Esophagus squamous epithelium (tissue), 5 donors: ENCODE measurements around the gene SLC12A4. TPM values are rescaled to one million over a fixed set of nuclear protein-coding genes. Genes with fewer than 3 reads are reported as not detected.
A peak's percentile ranks its signal among the peaks of the same experiment; 100 is the strongest.

Experiments
- DNase-seq: peaks from one replicate; lab custom pipeline; 2025; lab: John Stamatoyannopoulos, UW
- H3K27ac ChIP-seq, 4 donors: fragments of 200-600 bp; sonication (generic); one replicate each; pipeline ENCODE4 v1.5.1; 2016 to 2019; ENCODE audit warnings: mild to moderate bottlenecking in 1 of 4
- H3K27me3 ChIP-seq, 4 donors: fragments of 200-600 bp; sonication (generic); 1 replicate in 3 of 4; 2 replicates in 1 of 4; pipeline versions ENCODE4 v1.5.1 to v1.6.0; 2017 to 2021; ENCODE audit warnings: antibody characterized with exemption in 1 of 4
- H3K36me3 ChIP-seq, 3 donors: fragments of 200-600 bp; sonication (generic); one replicate each; pipeline ENCODE4 v1.5.1; 2016 to 2019
- H3K4me1 ChIP-seq, 3 donors: fragments of 200-600 bp; sonication (generic); one replicate each; pipeline ENCODE4 v1.5.1; 2017 to 2019
- H3K4me3 ChIP-seq, 4 donors: fragments of 200-600 bp; sonication (generic); 1 replicate in 3 of 4; 2 replicates in 1 of 4; pipeline ENCODE4 v1.5.1; 2016 to 2019; ENCODE audit warnings: mild to moderate bottlenecking in 2 of 4, moderate library complexity in 1 of 4
- H3K9me3 ChIP-seq, 3 donors: fragments of 200-600 bp; sonication (generic); one replicate each; pipeline ENCODE4 v1.5.1; 2016 to 2019
- POLR2A ChIP-seq, 4 donors: fragments of 450-650 bp; IDR thresholded peaks; one replicate each; pipeline ENCODE4 v1.6.1; 2017; ENCODE audit warnings: antibody characterized with exemption in 4 of 4, mild to moderate bottlenecking in 4 of 4, moderate library complexity in 3 of 4
- WGBS, 2 donors: methylation state at CpG; one replicate each; pipeline ENCODE4 v1.1.5; 2018; 5-methylcytosine and 5-hydroxymethylcytosine counted together
- intact Hi-C: fragments of 100-400 bp; cut with DNase I; formaldehyde crosslinking; loops from one replicate; pipeline ENCODE4 v1.15.0; 2022
- total RNA-seq, 4 donors: library from RNA; depleted of rRNA; stranded (reverse); fragments of >200 nt; gene quantifications; one replicate each; pipeline ENCODE4 v1.1.0, GENCODE V29; 2016
- TF ChIP-seq, protein P1 (sequence below), 6 experiments: fragments of 450-650 bp in 4 of 6; fragments of 200-600 bp in 2 of 6; sonication (generic) in 2 of 6; IDR thresholded peaks; one replicate each; pipeline ENCODE4 v1.5.1; 2016 to 2019; ENCODE audit warnings: antibody characterized with exemption in 6 of 6, mild to moderate bottlenecking in 4 of 6, moderate library complexity in 4 of 6
- donor health status: DM: yes; HTN: yes; CAD: no.

The SLC12A4 gene
- total RNA-seq, 4 donors from 2014 or later = 7.4 to 29.8 (median 18.2) TPM

DNA sequence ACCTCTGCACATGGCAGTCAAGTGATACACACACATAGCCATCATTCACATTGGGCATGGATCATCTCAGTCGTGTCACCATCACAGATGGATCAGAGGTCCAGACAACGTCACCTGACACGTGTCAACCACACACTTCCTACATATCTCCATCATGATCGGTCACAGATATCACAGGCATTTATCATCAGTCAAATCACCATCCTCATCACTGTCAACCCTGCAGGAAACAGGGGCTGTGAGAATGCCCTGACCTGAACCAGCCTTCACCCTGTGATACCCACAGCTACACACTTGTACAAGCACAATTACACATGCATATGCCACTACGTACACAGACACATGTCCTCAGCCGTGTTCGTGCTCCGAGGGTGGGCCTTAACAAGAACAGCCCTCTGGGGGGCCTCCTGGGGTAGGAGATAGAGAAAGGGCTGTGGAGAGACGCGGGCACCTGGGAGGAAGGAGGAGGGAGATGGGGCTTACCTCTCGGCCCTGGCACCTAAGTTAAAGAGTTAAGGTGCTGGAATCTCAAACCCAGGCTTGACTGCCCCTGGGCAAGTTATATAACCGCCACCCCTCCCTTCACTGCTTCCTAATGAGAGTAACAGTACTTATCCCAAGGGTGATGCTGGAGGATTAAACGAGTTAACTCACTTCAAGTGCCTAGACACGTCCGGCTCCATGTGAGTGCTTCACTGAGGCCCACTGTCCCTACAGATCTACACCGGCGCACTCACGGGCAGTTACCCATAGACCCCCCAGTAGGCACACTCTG lies 1.1 kb downstream of the SLC12A4 start:
- intact Hi-C loops = no loop called here
- no peaks in the 10 kb centered on the region for H3K9me3 ChIP-seq
- TF ChIP-seq, protein P1, sequence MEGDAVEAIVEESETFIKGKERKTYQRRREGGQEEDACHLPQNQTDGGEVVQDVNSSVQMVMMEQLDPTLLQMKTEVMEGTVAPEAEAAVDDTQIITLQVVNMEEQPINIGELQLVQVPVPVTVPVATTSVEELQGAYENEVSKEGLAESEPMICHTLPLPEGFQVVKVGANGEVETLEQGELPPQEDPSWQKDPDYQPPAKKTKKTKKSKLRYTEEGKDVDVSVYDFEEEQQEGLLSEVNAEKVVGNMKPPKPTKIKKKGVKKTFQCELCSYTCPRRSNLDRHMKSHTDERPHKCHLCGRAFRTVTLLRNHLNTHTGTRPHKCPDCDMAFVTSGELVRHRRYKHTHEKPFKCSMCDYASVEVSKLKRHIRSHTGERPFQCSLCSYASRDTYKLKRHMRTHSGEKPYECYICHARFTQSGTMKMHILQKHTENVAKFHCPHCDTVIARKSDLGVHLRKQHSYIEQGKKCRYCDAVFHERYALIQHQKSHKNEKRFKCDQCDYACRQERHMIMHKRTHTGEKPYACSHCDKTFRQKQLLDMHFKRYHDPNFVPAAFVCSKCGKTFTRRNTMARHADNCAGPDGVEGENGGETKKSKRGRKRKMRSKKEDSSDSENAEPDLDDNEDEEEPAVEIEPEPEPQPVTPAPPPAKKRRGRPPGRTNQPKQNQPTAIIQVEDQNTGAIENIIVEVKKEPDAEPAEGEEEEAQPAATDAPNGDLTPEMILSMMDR (IDR thresholded peaks at IDR 0.05) = no peak
- no peak for TF ChIP-seq POLR2A (IDR thresholded peaks at IDR 0.05)
- H3K27me3 ChIP-seq = no peaks in the 10 kb centered on the region
- no peak for DNase-seq
- peaks cover 0 to 13% (median 3%) of the 10 kb centered on the region in 3 donors for H3K36me3 ChIP-seq
- peak overlapping the region; percentile 85 to 96 (median 92) for H3K27ac ChIP-seq
- H3K4me1 ChIP-seq = peaks cover 22 to 74% (median 38%) of the 10 kb centered on the region in 3 donors
- H3K4me3 ChIP-seq = peak overlapping the region; percentile 55 to 77 (median 70)
- 11 to 24% methylated on average over 11 to 13 of the region's 18 CpGs for WGBS, 2 donors

DNA sequence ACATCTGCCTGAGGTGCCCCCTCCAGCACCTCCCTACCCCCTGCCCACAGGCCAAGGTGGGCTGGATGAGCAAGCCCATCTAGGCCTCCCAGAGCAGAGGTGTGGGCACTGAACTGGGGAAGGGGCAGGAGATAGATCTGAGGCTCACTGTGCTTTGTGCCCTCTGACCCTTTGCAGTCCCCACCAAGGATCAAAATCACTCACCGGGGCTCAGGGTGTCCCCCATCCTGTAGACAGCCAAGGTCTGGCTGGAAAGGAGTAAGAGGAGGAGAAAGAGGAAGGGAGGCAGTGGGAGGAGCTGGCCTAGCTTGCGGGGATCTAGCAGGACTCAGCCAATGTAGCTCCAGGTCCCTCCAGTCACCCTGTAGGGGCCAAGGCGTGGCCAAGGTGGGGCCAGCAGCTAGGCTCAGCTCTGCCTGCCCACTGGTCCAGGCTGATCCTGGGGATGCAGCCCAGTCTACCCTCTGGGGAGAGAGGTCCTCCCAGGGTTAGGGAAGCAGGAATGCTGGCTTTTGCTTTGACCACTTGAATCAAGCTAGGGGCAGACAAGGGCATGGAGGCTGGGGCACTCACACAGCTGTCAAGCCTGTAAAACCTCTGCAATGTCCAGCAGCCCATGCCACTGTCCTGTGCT lies 1.8 kb downstream of the SLC12A4 start:
- Histone ChIP-seq H3K36me3 (peaks cover 0 to 19% (median 9%) of the 10 kb centered on the region in 3 donors), H3K9me3 (no peaks in the 10 kb centered on the region), H3K4me3 (peak overlapping the region; percentile 55 to 77 (median 70)), H3K4me1 (peaks cover 22 to 81% (median 45%) of the 10 kb centered on the region in 3 donors), H3K27ac (peak overlapping the region; percentile 85 to 96 (median 92)), H3K27me3 (no peaks in the 10 kb centered on the region)
- TF ChIP-seq, protein P1 (IDR thresholded peaks at IDR 0.05) = no peak
- no peak for TF ChIP-seq POLR2A (IDR thresholded peaks at IDR 0.05)
- no peak for DNase-seq
- intact Hi-C loops = no loop called here
- 5% methylated on average over 2 of the region's 3 CpGs; no CpG with 5 or more reads in 1 of the 2 donors for WGBS, 2 donors

DNA sequence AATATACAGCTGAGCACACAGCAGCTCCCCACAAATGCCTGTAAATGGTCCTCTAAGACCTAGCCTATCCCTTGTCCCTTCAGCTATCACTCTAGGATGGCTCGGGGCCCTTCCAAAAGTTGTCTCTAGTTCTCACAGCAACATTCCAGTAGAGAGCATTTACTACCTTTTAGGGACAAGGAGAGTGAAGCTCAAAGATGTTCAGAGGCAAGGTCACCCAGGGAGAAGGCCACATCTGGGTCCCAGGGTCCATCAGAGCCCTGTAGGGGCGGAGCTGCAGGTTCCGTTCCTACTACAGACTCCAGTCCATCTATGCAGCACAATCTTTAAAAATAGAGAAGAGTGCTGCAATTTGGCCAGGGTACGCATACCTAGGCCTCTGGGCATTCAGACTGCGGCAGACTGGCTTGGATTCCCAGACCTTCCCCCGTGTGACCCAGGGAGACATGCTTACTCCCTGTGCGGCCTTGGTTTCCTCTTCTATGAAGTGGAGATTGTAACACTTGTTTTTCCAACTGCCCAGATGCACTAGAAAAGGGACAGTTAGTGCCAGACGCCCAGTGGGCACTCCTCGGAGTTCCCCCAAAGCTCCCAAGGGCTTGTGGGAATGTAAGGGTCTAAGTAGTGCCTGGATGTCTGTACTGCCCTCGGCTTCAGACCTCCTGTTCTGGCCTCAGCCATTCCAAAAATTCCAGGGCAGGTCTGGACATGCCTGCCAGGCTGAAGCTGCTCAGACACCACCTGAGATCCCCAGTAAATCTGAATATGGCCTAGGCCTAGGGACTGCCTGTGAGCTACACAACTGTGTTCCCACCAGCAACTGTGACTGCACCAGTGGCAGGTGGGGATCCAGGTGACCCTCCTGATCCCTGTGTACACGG lies 2.5 kb downstream of the SLC12A4 start:
- DNase-seq = no peak
- peaks cover 25 to 88% (median 51%) of the 10 kb centered on the region in 3 donors for H3K4me1 ChIP-seq
- peak overlapping the region in 2 of 4 donors; percentile 70 to 77 for H3K4me3 ChIP-seq
- 54 to 57% methylated on average over 3 to 9 of the region's 11 CpGs for WGBS, 2 donors
- no peak for TF ChIP-seq POLR2A (IDR thresholded peaks at IDR 0.05)
- TF ChIP-seq, protein P1 (IDR thresholded peaks at IDR 0.05) = no peak
- H3K27ac ChIP-seq = peak overlapping the region; percentile 85 to 96 (median 92)
- H3K9me3 ChIP-seq = no peaks in the 10 kb centered on the region
- no peaks in the 10 kb centered on the region for H3K27me3 ChIP-seq
- H3K36me3 ChIP-seq = peaks cover 0 to 27% (median 9%) of the 10 kb centered on the region in 3 donors
- intact Hi-C loops = no loop called here

- intact Hi-C loops = no loop called here
- TF ChIP-seq, protein P1 (IDR thresholded peaks at IDR 0.05) = no peak
- TF ChIP-seq POLR2A (IDR thresholded peaks at IDR 0.05) = no peak
- H3K27ac ChIP-seq = peak overlapping the region in 3 of 4 donors; percentile 1 to 85 (median 72)
- no peaks in the 10 kb centered on the region for H3K27me3 ChIP-seq
- H3K4me3 ChIP-seq = no peak overlapping the region
- DNase-seq = no peak
- 84 to 88% methylated on average over 4 to 5 of the region's 6 CpGs for WGBS, 2 donors
- peaks cover 3 to 40% (median 9%) of the 10 kb centered on the region in 3 donors for H3K36me3 ChIP-seq
- no peaks in the 10 kb centered on the region for H3K9me3 ChIP-seq
- H3K4me1 ChIP-seq = peaks cover 30 to 100% (median 64%) of the 10 kb centered on the region in 3 donors
Observed at GRCh38 chr16:67964477-67965131, 3.8 kb downstream of the SLC12A4 start.
